Thyroid gland (tissue), 4 donors: ENCODE results near the gene OLFML1. TPM values are rescaled to one million over a fixed set of nuclear protein-coding genes. Genes with fewer than 3 reads are reported as not detected.

Source experiments
- DNase-seq, 2 donors: peaks; one replicate each; pipeline ENCODE4 v3.0.0-alpha.2; 2019
- H3K27ac ChIP-seq, 3 donors: fragments of 200-600 bp; sonication (generic); 1 replicate in 2 of 3; 2 replicates in 1 of 3; pipeline ENCODE4 v1.5.1; 2016 to 2019; ENCODE audit warnings: mild to moderate bottlenecking in 1 of 3, moderate library complexity in 1 of 3
- H3K27me3 ChIP-seq: fragments of 200-600 bp; sonication (generic); one replicate; pipeline ENCODE4 v1.5.1; 2019
- H3K36me3 ChIP-seq, 2 donors: fragments of 200-600 bp; sonication (generic); one replicate each; pipeline ENCODE4 v1.5.1; 2016 to 2019
- H3K4me1 ChIP-seq, 2 donors: fragments of 200-600 bp; sonication (generic); one replicate each; pipeline ENCODE4 v1.5.1; 2017 to 2019
- H3K4me3 ChIP-seq, 3 donors: fragments of 200-600 bp; sonication (generic); replicated peaks in 1 of 3; 1 replicate in 2 of 3; 2 replicates in 1 of 3; pipeline ENCODE4 v1.5.1; 2016; ENCODE audit warnings: mild to moderate bottlenecking in 1 of 3
- H3K9me3 ChIP-seq: fragments of 200-600 bp; sonication (generic); one replicate; pipeline ENCODE4 v1.5.1; 2017
- POLR2A ChIP-seq, 2 donors: fragments of 450-650 bp; IDR thresholded peaks; one replicate each; pipeline ENCODE4 v1.6.1; 2017; ENCODE audit warnings: antibody characterized with exemption in 2 of 2, mild to moderate bottlenecking in 2 of 2, moderate library complexity in 1 of 2
- WGBS, 2 donors: methylation state at CpG; one replicate each; pipeline ENCODE4 v1.1.5; 2017; 5-methylcytosine and 5-hydroxymethylcytosine counted together
- intact Hi-C: fragments of 100-400 bp; cut with DNase I; formaldehyde crosslinking; loops from one replicate; pipeline ENCODE4 v1.15.1; 2023
- total RNA-seq, 4 donors: library from RNA; depleted of rRNA; stranded (reverse); fragments of >200 nt; gene quantifications; one replicate each; pipeline ENCODE4 v1.2.3, GENCODE V29; 2016
- TF ChIP-seq, protein P1 (sequence below), 6 experiments: fragments of 200-600 bp in 3 of 6; fragments of 450-650 bp in 3 of 6; sonication (generic) in 3 of 6; IDR thresholded peaks; one replicate each; pipeline ENCODE4 v1.5.1; 2016 to 2019; ENCODE audit warnings: antibody characterized with exemption in 6 of 6, mild to moderate bottlenecking in 2 of 6, inconsistent platforms in 1 of 6, moderate library complexity in 1 of 6

The OLFML1 gene
- total RNA-seq, 4 donors from 2014 or later = 2.7 to 11.0 (median 5.8) TPM

DNA sequence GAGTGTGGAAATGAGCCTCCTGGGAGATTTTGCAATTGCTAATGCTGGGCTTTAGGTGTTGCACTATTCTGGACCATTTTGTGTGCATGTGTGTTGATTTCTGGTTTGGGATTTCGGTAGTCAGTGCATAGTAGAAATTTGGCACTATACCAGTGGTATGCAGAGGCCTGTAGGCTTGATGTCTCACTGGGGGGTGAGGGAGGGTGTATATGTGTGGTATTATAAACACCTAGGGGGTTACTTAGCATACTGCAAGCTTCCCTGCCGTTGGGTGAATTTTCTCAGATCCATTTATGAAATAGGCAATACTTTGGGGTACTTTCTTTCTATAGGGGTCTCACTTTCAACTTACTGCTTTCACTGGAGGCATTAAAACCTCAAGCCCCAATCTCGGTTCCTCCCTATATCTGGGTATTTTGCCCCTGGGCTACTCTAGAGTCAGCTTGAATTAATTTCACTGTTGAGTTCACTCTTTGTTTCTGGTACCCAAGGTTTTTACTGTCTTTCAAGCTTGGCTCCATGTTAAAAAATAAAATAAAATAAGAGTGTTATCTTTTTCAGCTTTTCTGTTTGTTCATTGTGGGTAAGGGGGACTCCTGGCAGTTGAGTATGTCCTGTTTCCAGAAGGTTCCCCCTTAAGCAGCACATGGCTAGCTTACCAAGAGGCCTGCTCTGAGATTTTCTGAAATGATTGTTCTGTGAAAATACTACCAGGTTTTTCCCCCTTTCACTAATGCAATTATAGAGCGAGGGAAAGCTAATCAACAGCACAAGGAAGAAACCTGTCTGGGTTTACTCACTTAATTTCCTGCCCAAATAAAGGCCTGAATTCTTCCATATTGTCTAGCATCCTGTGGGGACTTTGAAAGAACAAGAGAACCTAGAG is 74.3 kb downstream of the OLFML1 start:
- intact Hi-C loops = no loop called here

More for the DNA sequence above, 74.3 kb downstream of the OLFML1 start:
- peak overlapping the region in 1 of 3 donors; percentile 57 for H3K27ac ChIP-seq
- WGBS, 2 donors = 82 to 85% methylated on average over 4 of the region's 4 CpGs
- no peak for DNase-seq
- H3K9me3 ChIP-seq = no peaks in the 10 kb centered on the region
- TF ChIP-seq, protein P1, sequence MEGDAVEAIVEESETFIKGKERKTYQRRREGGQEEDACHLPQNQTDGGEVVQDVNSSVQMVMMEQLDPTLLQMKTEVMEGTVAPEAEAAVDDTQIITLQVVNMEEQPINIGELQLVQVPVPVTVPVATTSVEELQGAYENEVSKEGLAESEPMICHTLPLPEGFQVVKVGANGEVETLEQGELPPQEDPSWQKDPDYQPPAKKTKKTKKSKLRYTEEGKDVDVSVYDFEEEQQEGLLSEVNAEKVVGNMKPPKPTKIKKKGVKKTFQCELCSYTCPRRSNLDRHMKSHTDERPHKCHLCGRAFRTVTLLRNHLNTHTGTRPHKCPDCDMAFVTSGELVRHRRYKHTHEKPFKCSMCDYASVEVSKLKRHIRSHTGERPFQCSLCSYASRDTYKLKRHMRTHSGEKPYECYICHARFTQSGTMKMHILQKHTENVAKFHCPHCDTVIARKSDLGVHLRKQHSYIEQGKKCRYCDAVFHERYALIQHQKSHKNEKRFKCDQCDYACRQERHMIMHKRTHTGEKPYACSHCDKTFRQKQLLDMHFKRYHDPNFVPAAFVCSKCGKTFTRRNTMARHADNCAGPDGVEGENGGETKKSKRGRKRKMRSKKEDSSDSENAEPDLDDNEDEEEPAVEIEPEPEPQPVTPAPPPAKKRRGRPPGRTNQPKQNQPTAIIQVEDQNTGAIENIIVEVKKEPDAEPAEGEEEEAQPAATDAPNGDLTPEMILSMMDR (IDR thresholded peaks at IDR 0.05) = no peak
- no peak for TF ChIP-seq POLR2A (IDR thresholded peaks at IDR 0.05)
- H3K36me3 ChIP-seq = no peaks in the 10 kb centered on the region
- H3K27me3 ChIP-seq = no peaks in the 10 kb centered on the region
- peaks cover 14 to 30% of the 10 kb centered on the region in 2 donors for H3K4me1 ChIP-seq
- no peak overlapping the region for H3K4me3 ChIP-seq

Other genes starting within 250 kb of the OLFML1 start
- gene SYT9, start 233.6 kb upstream of the OLFML1 start, total RNA-seq = 1 to 10 TPM; 1.3 to 7.6 (median 4.2) TPM
- gene PPFIBP2, start 28.5 kb downstream of the OLFML1 start, total RNA-seq = 10 to 100 TPM; 64.3 to 91.9 (median 71.6) TPM
- gene CYB5R2, start 188.0 kb downstream of the OLFML1 start, total RNA-seq = 1 to 10 TPM; 7.2 to 9.3 (median 8.5) TPM
- not detected for gene OVCH2, start 221.0 kb downstream of the OLFML1 start, total RNA-seq